Pancreas (tissue), 10 donors: Measurements from ENCODE around the gene ANKRD42. TPM values are rescaled to one million over a fixed set of nuclear protein-coding genes. Genes with fewer than 3 reads are reported as not detected.

Experiments
- ATAC-seq, 4 donors: fragments of 200-7000 bp; cut with Tn5 transposase; one replicate each; pipeline versions ENCODE4 v1.8.0 to v1.9.1; 2020; ENCODE audit warnings: mild to moderate bottlenecking in 4 of 4, moderate library complexity in 4 of 4
- DNase-seq, 6 donors: peaks; one replicate each; pipeline ENCODE4 v3.0.0-alpha.2; 2020
- FAIRE-seq: peaks from 2 replicates; lab custom pipeline; 2012; peaks lifted over from hg19 to GRCh38; lab: Jason Lieb, UNC
- H3K27ac ChIP-seq, 4 donors: fragments of 200-600 bp; sonication (generic); 1 replicate in 3 of 4; 2 replicates in 1 of 4; pipeline versions ENCODE4 v1.5.0 to v1.8.0; 2020
- H3K27me3 ChIP-seq, 4 donors: fragments of 200-600 bp; one replicate each; pipeline ENCODE4 v1.8.0; 2021
- H3K36me3 ChIP-seq, 3 donors: fragments of 200-600 bp; sonication (generic) in 1 of 3; one replicate each; pipeline versions ENCODE4 v1.5.0 to v1.8.0; 2020 to 2021
- H3K4me1 ChIP-seq, 3 donors: fragments of 200-600 bp; one replicate each; pipeline ENCODE4 v1.8.0; 2021
- H3K4me3 ChIP-seq, 4 donors: fragments of 200-600 bp; sonication (generic) in 2 of 4; one replicate each; pipeline versions ENCODE4 v1.5.0 to v1.8.0; 2020 to 2021
- H3K9me3 ChIP-seq, 4 donors: fragments of 200-600 bp; one replicate each; pipeline ENCODE4 v1.8.0; 2021
- CTCF ChIP-seq, 4 donors: fragments of 200-600 bp; sonication (generic) in 3 of 4; IDR thresholded peaks; one replicate each; pipeline versions ENCODE4 v1.5.0 to v1.8.0; 2021; ENCODE audit warnings: antibody characterized with exemption in 4 of 4
- WGBS, 2 donors: extraction: QIAGEN DNeasy Blood & Tissue Kit; methylation state at CpG; one replicate each; pipeline ENCODE4 v1.1.7; 2013; 5-methylcytosine and 5-hydroxymethylcytosine counted together
- intact Hi-C, 3 donors: fragments of 100-400 bp; cut with DNase I; formaldehyde crosslinking; loops; one replicate each; pipeline versions ENCODE4 v1.11.1 to v1.14.2; 2022
- polyA plus RNA-seq, 2 donors: library from polyadenylated mRNA; stranded (reverse); fragments of 200-250 nt; gene quantifications; one replicate each; pipeline ENCODE4 v1.2.3, GENCODE V29; 2013
- total RNA-seq, 6 donors: library from RNA; stranded (reverse); fragmentation: NEBNext Ultra II Directional in 4 of 6; extraction: Animal tissue kit (Norgen Biotek cat#: 25700) in 4 of 6; gene quantifications; one replicate each; pipeline versions ENCODE4 v1.2.1 to v1.2.4, GENCODE V29; 2021 to 2023
- donor health status: healthy with polysubstance abuse.
- donor health status: DM: no; HTN: no; CAD: no; lungs with moderate emphysema.
- donor health status: DM: no; HTN: no; CAD: no.
- donor health status: control.
- donor health status: control.
- donor health status: Bipolar disorder and iron deficiency.
- donor health status: DM: yes; HTN: yes; CAD: no.
- donor health status: DM: no; HTN: no; CAD: no.
- donor health status: DM: no; HTN: no; CAD: no.
- donor health status: DM: yes; HTN: yes; CAD: no.

The ANKRD42 gene
- total and polyA plus RNA-seq, 8 donors, result 3.5 to 8.1 (median 5.3) TPM

- no peaks in the 10 kb centered on the region for H3K27me3 ChIP-seq
- ATAC-seq (peak; percentile 53 to 73 (median 62)), FAIRE-seq (no peak), DNase-seq (no peak)
- TF ChIP-seq CTCF (IDR thresholded peaks at IDR 0.05), result no peak
- H3K9me3 ChIP-seq, result no peaks in the 10 kb centered on the region
- intact Hi-C loops, result no loop called here
- peaks cover 11 to 18% (median 15%) of the 10 kb centered on the region in 3 donors for H3K4me1 ChIP-seq
- peak overlapping the region; percentile 97 to 100 (median 98) for H3K27ac ChIP-seq
- 0 to 1% methylated on average over 22 of the region's 22 CpGs for WGBS, 2 donors
- no peaks in the 10 kb centered on the region for H3K36me3 ChIP-seq
- peak overlapping the region; percentile 69 to 86 (median 82) for H3K4me3 ChIP-seq
Observed at GRCh38 chr11:83285151-83285770, 91.7 kb downstream of the ANKRD42 start.

- intact Hi-C loops, result no loop called here
- DNase-seq (peak; percentile 90 to 97 (median 96)), FAIRE-seq (peak; percentile 70), ATAC-seq (peak; percentile 94 to 98 (median 94))
- peaks cover 11 to 18% (median 15%) of the 10 kb centered on the region in 3 donors for H3K4me1 ChIP-seq
- no peaks in the 10 kb centered on the region for H3K9me3 ChIP-seq
- peak within 1 kb of the TSS; percentile 69 to 86 (median 82) for H3K4me3 ChIP-seq
- TF ChIP-seq CTCF (IDR thresholded peaks at IDR 0.05), result no peak
- 0% methylated on average over 55 of the region's 55 CpGs for WGBS, 2 donors
- H3K27ac ChIP-seq, result peak within 1 kb of the TSS; percentile 97 to 100 (median 98)
- H3K27me3 ChIP-seq, result no peaks in the 10 kb centered on the region
- no peaks in the 10 kb centered on the region for H3K36me3 ChIP-seq
Observed at GRCh38 chr11:83285771-83286528, 92.4 kb downstream of the ANKRD42 start, which contains the start of gene CCDC90B. CCDC90B (minus strand) TSS chr11:83286367; CDS start chr11:83285972, 395 bp downstream.

GRCh38 chr11:83287631-83288030 lies 94.1 kb downstream of the ANKRD42 start:
- Histone ChIP-seq H3K4me3 (no peak overlapping the region), H3K9me3 (no peaks in the 10 kb centered on the region), H3K27ac (no peak overlapping the region), H3K4me1 (peaks cover 6 to 14% (median 11%) of the 10 kb centered on the region in 3 donors), H3K27me3 (no peaks in the 10 kb centered on the region), H3K36me3 (no peaks in the 10 kb centered on the region)
- ATAC-seq (no peak), FAIRE-seq (no peak), DNase-seq (no peak)
- WGBS, 2 donors, result 92 to 95% methylated on average over 6 of the region's 6 CpGs
- TF ChIP-seq CTCF (IDR thresholded peaks at IDR 0.05), result no peak
- intact Hi-C loops, result no loop called here

GRCh38 chr11:83292709-83293456 lies 99.4 kb downstream of the ANKRD42 start:
- ATAC-seq, result peak; percentile 67 to 92 (median 92)
- no peaks in the 10 kb centered on the region for H3K9me3 ChIP-seq
- peak; percentile 13 for FAIRE-seq
- peak in 2 of 6 donors; percentile 31 to 38 for DNase-seq
- H3K36me3 ChIP-seq, result no peaks in the 10 kb centered on the region
- intact Hi-C loops, result loop anchor here in 2 of 3 donors (5.0 to 10.0 kb wide), 2 partner anchors 522 to 524 kb away; no protein-coding TSS in a partner anchor
- TF ChIP-seq CTCF (IDR thresholded peaks at IDR 0.05), result peak; percentile 30 to 59 (median 48)
- 38 to 40% methylated on average over 7 of the region's 7 CpGs for WGBS, 2 donors
- H3K27ac ChIP-seq, result no peak overlapping the region
- no peaks in the 10 kb centered on the region for H3K27me3 ChIP-seq
- H3K4me1 ChIP-seq, result no peaks in the 10 kb centered on the region
- H3K4me3 ChIP-seq, result no peak overlapping the region
